Effector memory CD4-positive, alpha-beta T cell (primary cell): ENCODE results near the gene ATXN7.

Experiments
- DNase-seq, 3 donors: peaks; one replicate each; pipeline ENCODE4 v3.0.0-alpha.2; 2020
- H3K27ac ChIP-seq: 2 replicates; pipeline ENCODE4 v1.7.0; 2013; ENCODE audit warnings: mild to moderate bottlenecking, low read length, moderate library complexity; ENCODE audit not compliant: insufficient read depth, poor library complexity, severe bottlenecking
- H3K27me3 ChIP-seq: replicated peaks from 2 replicates; pipeline ENCODE4 v1.7.0; 2013; ENCODE audit warnings: mild to moderate bottlenecking, low read length; ENCODE audit not compliant: insufficient read depth, control insufficient read depth, poor library complexity, severe bottlenecking
- H3K36me3 ChIP-seq: 2 replicates; pipeline ENCODE4 v1.7.0; 2013; ENCODE audit warnings: mild to moderate bottlenecking, low read length, moderate library complexity; ENCODE audit not compliant: control insufficient read depth, insufficient read depth
- H3K4me1 ChIP-seq: 2 replicates; pipeline ENCODE4 v1.7.0; 2013; ENCODE audit warnings: low read length, mild to moderate bottlenecking; ENCODE audit not compliant: control insufficient read depth, insufficient read depth, poor library complexity, severe bottlenecking
- H3K4me3 ChIP-seq: 2 replicates; pipeline ENCODE4 v1.7.0; 2013; ENCODE audit warnings: low read length, low read depth, mild to moderate bottlenecking; ENCODE audit not compliant: insufficient read depth, poor library complexity, severe bottlenecking
- H3K9me3 ChIP-seq: 2 replicates; pipeline ENCODE4 v1.7.0; 2013; ENCODE audit warnings: mild to moderate bottlenecking, low read length, moderate library complexity; ENCODE audit not compliant: control insufficient read depth

The ATXN7 gene

GRCh38 chr3:63877737-63878393 is 14.2 kb downstream of the ATXN7 start:
- no peak for DNase-seq
- Histone ChIP-seq H3K9me3 (no peaks in the 10 kb centered on the region), H3K4me1 (peaks cover 16% of the 10 kb centered on the region)

DNA sequence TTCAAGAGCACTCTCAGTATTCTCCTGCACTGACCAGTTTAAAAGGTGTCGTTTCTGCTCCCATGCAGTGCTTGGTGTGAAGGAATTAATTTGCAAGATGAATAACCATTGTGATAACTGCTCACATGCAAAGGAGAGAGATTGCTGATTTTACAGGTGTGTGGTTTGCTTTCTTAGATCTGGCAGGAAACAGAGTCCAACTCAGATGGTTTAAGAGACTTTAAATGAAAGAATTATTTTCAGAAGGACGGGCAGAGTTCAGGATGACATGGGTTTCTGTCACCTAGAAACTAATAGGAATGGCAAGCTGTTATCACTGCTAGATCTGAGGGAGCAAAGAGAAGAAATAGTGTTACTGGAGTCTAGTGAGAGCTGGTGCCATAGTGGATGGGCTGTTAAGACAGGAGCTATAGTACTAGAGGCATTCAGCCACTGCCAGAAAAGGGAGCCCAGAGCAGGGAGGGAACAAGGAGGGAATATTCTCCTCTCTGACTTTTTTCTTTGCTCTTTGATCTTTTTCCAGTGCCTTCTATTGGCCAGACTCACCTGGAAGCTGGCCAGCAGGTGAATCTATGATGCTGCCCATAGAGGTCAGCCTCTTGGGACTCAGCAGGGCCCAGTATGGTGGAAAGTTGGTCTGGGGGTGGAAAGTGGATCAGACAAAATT is 14.9 kb downstream of the ATXN7 start:
- Histone ChIP-seq H3K9me3 (no peaks in the 10 kb centered on the region), H3K4me1 (peaks cover 16% of the 10 kb centered on the region), H3K4me3 (no peak overlapping the region), H3K27ac (no peak overlapping the region), H3K36me3 (peaks cover 5% of the 10 kb centered on the region), H3K27me3 (no peaks in the 10 kb centered on the region)
- no peak for DNase-seq

More at GRCh38 chr3:63877737-63878393, 14.2 kb downstream of the ATXN7 start:
- Histone ChIP-seq H3K27me3 (no peaks in the 10 kb centered on the region), H3K36me3 (peaks cover 5% of the 10 kb centered on the region), H3K4me3 (no peak overlapping the region), H3K27ac (no peak overlapping the region)

DNA sequence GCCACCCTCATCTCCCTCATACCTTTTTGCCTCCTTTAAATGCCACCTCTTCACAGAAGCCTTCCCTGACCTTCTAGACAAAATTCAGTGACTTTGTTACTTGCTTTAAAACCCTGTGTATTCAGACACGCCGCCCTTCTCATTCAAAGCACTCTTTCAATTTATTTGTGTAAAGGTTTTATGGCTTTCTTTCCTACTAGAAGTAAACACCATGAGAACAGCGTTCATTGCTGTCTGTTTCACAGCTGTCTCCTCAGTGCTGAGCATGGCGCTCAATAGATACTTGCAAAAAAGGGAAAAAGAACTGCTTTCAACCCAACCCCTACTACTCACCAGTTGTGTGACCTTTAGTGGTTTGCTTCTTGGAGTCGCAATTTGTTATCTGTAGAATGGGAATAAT is 17.0 kb downstream of the ATXN7 start:
- H3K9me3 ChIP-seq: no peaks in the 10 kb centered on the region
- peaks cover 5% of the 10 kb centered on the region for H3K36me3 ChIP-seq
- no peak overlapping the region for H3K4me3 ChIP-seq
- no peak for DNase-seq
- no peak overlapping the region for H3K27ac ChIP-seq
- H3K27me3 ChIP-seq: no peaks in the 10 kb centered on the region
- peaks cover 16% of the 10 kb centered on the region for H3K4me1 ChIP-seq

DNA sequence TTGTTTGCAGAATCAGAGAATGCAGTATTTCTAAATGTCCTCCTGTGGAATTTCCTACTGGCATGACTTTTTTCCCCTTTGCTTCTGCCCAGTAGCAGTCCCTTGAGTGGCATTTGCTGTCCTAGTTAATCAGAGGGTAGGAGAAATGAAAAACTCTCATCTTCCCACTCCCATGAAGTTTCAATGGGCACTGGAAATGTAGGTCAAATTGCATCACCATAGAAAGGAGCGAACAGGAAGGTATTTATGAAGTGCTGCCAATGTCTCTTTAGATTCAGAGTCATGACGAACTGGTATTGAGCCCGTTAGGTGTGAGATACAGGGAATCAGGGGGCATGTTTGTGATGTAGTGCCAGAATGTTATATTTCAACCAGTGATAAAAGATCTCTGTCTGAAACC is 23.2 kb downstream of the ATXN7 start:
- DNase-seq: no peak
- no peak overlapping the region for H3K27ac ChIP-seq
- no peaks in the 10 kb centered on the region for H3K27me3 ChIP-seq
- H3K9me3 ChIP-seq: no peaks in the 10 kb centered on the region
- no peak overlapping the region for H3K4me3 ChIP-seq
- H3K36me3 ChIP-seq: peaks cover 4% of the 10 kb centered on the region
- H3K4me1 ChIP-seq: no peaks in the 10 kb centered on the region

DNA sequence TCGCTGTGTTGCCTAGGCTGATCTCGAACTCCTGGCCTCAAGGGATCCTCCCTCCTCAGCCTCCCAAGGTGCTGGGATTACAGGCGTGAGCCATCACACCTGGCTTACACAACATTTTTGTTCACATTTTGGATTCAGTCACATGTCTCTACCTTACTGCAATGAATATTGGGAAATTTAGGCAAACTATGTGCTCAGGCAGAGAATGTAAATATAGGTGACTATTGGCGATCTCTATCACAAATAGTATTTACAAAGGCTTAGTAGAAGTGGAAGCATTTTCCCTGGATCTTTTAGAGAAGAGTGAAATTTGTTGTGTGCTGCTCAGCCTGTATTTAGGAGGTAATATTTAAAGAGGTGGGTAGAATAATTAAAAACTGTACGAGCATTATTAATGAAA is 27.9 kb downstream of the ATXN7 start:
- Histone ChIP-seq H3K4me3 (no peak overlapping the region), H3K9me3 (no peaks in the 10 kb centered on the region), H3K36me3 (peaks cover 7% of the 10 kb centered on the region), H3K4me1 (no peaks in the 10 kb centered on the region), H3K27ac (no peak overlapping the region), H3K27me3 (no peaks in the 10 kb centered on the region)
- no peak for DNase-seq

- no peaks in the 10 kb centered on the region for H3K9me3 ChIP-seq
- peaks cover 7% of the 10 kb centered on the region for H3K36me3 ChIP-seq
- H3K27ac ChIP-seq: no peak overlapping the region
- no peak for DNase-seq
- H3K4me3 ChIP-seq: no peak overlapping the region
- H3K27me3 ChIP-seq: no peaks in the 10 kb centered on the region
- no peaks in the 10 kb centered on the region for H3K4me1 ChIP-seq
These were observed 29.2 kb downstream of the ATXN7 start for GRCh38 chr3:63892773-63893352.

DNA sequence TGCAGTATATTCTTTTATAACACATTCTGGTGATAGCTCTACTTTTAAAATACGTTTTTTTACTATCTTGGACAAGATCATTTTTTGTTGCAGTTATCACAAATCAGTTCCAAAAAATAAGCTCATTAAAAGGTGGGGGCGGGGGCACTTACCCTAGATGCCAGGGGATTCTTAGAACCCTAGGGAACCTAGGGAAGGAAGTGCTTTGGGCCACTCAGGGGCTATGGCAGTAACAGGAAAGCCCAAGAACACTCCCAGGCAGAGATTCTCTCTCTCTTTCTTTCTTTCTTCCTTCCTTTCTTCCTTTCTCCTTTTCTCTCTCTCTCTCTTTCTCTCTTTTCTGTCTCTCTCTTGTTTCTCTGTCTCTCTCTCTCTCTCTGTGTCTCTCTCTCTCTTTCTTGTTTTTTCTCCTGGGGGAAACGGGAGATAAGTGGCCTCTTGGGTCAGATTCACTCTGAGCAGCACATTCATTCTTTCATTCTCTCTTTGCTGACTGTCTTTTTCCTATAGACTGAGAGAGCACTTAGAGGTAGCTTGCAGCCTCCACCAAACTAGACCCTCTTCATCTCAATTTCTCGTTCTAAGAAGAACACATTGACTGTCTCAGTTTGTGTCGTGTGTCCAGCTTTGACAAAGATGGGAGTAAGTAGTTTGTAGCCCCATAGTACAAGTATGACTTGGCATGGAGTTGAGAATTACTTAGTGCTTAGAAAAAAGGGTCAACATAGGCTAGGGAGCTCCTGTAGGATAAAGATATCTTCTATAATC is 31.9 kb downstream of the ATXN7 start:
- DNase-seq: no peak
- Histone ChIP-seq H3K27ac (no peak overlapping the region), H3K9me3 (no peaks in the 10 kb centered on the region), H3K36me3 (peaks cover 10% of the 10 kb centered on the region), H3K27me3 (no peaks in the 10 kb centered on the region), H3K4me1 (no peaks in the 10 kb centered on the region), H3K4me3 (no peak overlapping the region)

DNA sequence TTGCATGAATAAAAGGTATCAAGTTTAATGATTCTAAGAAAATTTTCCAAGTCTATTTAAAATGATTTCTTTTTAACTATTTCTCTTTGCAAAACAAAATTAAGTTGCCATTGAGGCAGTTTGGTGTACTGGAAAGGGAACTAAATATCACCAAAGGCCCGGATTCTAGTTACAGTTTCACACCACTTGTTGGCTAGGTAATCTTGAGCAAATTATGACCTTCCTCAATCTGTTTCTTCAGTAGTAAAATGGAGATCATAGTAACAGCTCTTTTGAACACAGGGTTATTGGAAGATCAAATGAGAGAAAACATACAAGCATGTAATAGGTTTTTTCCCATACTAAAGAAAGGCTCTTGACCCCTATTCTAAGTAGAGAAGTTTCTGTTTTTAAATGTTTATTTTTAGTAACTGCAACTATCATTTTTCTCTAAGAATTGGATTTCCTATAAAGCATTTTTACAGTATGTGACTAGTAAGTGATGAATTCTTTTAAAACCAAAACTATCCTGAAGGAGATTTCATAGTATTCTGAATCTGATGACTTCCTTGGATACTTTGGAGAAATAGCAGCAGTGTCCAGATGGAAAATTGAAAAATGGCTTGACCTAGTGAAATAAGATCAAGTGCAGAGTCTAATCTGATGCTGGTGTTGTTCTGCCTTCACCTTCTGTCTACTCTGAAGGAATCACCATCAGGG is 32.8 kb downstream of the ATXN7 start:
- no peaks in the 10 kb centered on the region for H3K27me3 ChIP-seq
- no peaks in the 10 kb centered on the region for H3K9me3 ChIP-seq
- no peak overlapping the region for H3K27ac ChIP-seq
- H3K36me3 ChIP-seq: peaks cover 9% of the 10 kb centered on the region
- no peak overlapping the region for H3K4me3 ChIP-seq
- no peak for DNase-seq
- no peaks in the 10 kb centered on the region for H3K4me1 ChIP-seq

DNA sequence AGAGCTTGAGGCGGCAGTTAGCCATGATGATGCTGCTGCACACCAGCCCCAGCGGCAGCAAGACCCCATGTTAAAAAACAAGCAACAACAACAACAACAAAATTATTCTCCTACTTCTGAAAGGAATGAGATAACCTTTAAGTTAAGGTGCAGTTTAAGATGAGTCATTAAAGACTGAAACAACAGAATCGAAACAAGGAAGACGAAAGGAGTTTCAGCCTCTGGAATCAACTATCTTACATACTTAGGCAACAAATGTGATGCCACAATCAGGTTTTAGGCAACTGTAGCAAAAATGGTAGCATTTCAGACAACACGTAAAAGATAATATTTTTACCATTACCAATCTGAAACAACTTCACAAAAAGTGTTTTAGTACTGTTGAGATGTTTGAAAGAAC is 36.3 kb downstream of the ATXN7 start:
- DNase-seq: no peak
- Histone ChIP-seq H3K4me1 (no peaks in the 10 kb centered on the region), H3K27ac (no peak overlapping the region), H3K36me3 (peaks cover 3% of the 10 kb centered on the region), H3K9me3 (no peaks in the 10 kb centered on the region), H3K4me3 (no peak overlapping the region), H3K27me3 (no peaks in the 10 kb centered on the region)
